Mucosa of gallbladder (tissue), 1 donor: Measurements from ENCODE around the gene RIOK3. TPM values are rescaled to one million over a fixed set of nuclear protein-coding genes. Genes with fewer than 3 reads are reported as not detected.
A peak's percentile ranks its signal among the peaks of the same experiment; 100 is the strongest.
"Not testable (repeated sequence)": the region's sequence is repeated elsewhere in the genome, so short reads cannot be mapped to it uniquely, and the experiment has no call there.

Source experiments
- DNase-seq: peaks from one replicate; pipeline ENCODE4 v3.0.0-alpha.2; 2020; ENCODE audit warnings: low spot score
- total RNA-seq: library from RNA; stranded (reverse); gene quantifications from one replicate; pipeline ENCODE4 v1.2.1, GENCODE V29; 2021
- donor health status: DM: no; HTN: no; CAD: no.

RIOK3 gene
- total RNA-seq, 1 donor from 2014 or later: 68.9 TPM

- no peak for DNase-seq
These were observed 42.8 kb downstream of the RIOK3 start for GRCh38 chr18:23495723-23496440.

- DNase-seq: no peak
These were observed 45.0 kb downstream of the RIOK3 start for GRCh38 chr18:23498117-23498516.

- peak; percentile 65 for DNase-seq
These were observed 45.8 kb downstream of the RIOK3 start for GRCh38 chr18:23498877-23499276.

- DNase-seq: no peak
These were observed 46.2 kb downstream of the RIOK3 start for GRCh38 chr18:23499291-23499781.

GRCh38 chr18:23501626-23502025 lies 48.5 kb downstream of the RIOK3 start:
- DNase-seq: no peak

DNA sequence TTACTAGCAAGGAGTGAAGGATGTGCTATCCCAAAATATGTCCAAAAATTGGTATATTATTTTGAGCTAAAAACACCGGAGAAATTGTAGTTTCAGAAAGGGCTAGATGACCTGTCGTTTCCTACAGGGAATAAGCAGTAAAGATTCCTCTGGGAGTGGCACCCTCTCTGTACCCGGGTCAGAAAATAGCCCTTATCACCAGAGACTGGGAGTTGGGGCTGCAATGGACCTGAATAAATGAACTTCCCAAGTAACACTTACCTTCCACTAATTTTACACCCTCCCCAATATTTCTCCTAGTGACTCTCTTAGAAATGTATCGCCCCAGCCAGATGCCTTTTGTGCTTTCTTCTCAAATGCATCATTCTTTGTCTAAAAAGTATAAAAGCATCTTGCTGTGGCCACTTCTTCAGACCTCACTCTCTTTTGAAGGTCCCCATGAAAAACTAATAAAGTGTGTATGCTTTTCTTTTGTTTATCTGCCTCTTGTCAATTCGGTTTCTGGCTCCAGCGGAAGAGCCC lies 49.5 kb downstream of the RIOK3 start:
- no peak for DNase-seq

DNA sequence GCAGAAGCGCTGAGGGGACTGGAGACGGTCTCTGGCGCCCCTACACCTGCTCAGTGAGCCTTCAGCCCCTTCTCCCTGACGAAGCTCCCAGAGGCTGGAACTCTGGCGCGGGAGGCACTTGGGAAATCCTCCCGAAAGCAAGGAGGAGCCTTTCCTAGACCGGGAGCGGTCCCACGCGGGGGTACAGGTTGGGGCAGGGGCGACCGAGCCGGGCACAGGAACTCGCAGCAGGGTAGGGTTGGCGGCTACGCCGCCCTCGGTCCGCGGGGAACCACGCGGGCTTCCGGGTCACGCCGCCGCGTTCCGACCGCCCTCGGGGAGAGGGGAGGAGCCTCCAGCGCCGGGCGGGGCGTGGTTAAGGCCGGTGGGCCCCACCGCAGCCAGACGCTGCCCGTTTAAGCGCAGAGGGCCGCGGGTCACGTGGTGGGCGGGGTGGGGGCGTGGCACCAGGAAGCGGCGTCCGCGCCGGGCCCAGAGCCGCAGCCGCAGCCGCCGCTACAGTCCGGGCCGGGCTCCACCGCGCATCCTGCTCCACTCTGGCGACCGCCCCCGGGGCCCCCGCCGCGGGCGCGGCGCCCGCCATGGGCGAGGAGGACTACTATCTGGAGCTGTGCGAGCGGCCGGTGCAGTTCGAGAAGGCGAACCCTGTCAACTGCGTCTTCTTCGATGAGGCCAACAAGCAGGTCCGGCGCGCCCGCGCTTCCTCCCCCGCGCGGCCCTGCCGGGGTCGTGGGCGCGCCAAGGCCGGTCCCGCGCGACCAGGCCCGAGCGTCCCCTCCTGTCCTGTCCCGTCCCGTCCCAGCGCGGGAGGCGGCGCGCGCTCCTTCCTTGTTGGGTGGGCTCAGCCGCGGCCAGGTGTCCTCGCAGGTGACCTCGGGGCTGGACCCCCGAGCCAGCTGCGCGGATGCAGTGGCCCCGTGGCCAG lies 50.2 kb downstream of the RIOK3 start, which contains the start of gene RMC1:
Gene RMC1, plus strand, starts transcription at position 474 of the 925 bp plus-strand sequence. Its CDS starts 108 bp downstream, at position 582.
- DNase-seq: peak; percentile 97

GRCh38 chr18:23503963-23504344 lies 50.9 kb downstream of the RIOK3 start:
- DNase-seq: no peak

DNA sequence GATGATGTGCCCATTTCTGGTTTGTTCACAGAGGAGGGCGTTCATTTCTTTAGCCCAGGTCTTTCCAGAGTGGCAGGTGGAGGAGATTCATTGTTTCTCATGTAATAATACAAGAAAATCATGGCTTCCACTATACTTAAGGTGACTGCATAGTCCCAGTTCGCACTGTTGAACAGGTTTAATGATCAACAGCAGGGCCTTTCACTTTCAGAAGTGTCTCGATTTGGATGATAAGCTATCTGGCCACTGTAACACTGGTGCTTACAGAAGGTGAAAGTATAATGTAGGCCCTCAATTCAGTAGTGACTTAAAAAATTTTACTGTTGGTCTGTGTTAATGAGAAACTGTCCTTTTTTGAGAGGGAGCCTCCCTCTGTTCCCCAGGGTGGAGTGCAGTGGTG lies 51.6 kb downstream of the RIOK3 start:
- no peak for DNase-seq

GRCh38 chr18:23506393-23506792 lies 53.3 kb downstream of the RIOK3 start:
- no peak for DNase-seq

DNA sequence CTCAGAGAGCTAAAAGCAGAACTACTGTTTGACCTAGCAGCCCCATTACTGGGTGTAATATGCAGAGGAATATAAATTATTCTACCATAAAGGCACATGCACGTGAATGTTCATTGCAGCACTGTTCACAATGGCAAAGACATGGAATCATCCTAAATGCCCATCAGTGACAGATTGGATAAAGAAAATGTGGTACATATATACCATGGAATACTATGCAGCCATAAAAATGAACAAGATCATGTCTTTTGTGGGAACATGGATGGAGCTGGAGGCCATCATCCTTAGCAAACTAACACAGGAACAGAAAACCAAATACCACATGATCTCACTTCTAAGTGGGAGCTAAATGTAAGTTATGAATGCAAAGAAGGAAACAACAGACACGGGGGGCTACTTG lies 57.8 kb downstream of the RIOK3 start:
- not testable (repeated sequence) for DNase-seq

GRCh38 chr18:23512216-23512615 lies 59.1 kb downstream of the RIOK3 start:
- not testable (repeated sequence) for DNase-seq

GRCh38 chr18:23512641-23513040 lies 59.6 kb downstream of the RIOK3 start:
- no peak for DNase-seq

GRCh38 chr18:23515911-23516546 lies 62.9 kb downstream of the RIOK3 start:
- DNase-seq: peak; percentile 80

GRCh38 chr18:23519734-23520133 lies 66.6 kb downstream of the RIOK3 start:
- DNase-seq: no peak

DNA sequence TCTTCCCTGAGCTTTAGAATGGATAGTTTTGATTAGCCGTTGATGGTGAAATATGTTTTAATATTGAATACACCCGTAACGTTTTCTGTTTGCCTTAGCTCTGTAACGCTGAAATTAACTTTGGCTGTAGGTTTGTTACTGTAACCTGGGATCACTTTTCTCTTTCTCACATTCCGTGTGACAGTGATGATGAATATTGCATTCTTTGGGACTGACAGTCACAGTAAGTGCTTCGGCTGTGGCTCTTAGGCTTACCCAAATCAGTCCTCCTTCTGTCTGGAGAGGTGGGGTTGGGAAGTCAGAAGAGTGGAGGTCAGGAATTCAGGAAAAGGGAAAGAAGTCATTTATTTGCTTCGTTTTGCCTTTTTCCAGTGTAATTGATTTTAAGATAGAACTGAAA lies 68.2 kb downstream of the RIOK3 start:
- DNase-seq: no peak

DNA sequence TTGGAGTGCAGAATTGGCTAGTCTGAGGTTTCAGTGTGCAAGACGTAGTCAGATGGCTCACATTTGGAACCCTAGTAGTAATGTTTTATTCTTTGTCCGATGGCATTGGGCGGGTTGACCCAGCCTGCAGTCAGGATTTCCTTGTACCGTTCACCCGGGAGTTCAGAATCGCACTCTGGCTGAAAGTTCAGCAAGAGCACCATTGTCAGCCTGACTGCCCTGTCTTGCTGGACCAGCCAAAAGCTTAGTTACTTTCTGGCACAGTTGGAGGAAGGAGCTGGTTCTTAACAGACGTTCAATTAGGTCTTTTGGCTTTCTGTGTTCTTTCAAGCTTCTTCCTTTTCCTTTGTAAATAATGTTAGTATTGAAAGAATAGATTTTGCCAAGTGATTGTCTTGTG lies 68.8 kb downstream of the RIOK3 start:
- DNase-seq: no peak

DNA sequence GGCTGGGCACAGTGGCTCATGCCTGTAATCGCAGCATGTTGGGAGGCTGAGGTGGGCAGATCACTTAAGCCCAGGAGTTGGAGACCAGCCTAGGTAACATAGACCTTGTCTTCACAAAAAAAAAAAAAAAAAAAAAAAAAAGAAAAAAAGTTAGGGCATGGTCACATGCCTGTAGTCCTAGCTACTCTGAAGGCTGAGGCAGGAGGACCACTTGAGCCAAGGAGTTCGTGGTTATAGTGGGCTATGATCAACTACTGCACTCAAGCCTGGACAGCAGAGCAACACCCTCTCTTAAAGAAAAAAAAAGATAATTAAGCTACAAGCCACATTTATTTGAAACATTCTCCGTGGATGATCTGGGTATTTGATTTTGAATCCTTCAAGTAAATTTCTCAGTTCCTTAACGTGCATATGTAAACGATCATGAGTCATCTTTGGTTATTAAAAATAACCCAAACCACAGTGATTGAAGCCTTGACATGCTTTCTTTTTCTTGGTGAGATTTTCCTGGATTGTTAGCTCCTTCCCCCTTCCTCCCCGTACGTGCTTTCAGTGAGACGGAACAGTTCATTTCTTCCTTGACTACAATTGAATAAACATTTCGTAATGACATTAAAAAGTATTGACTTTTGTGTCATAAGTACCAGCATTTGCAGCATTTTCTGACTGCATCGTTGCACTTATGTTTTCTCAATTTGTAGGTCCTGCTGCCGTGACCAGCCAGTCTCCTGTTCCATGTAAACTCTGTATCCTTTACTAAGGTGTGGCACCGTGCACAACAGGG lies 70.5 kb downstream of the RIOK3 start:
- DNase-seq: no peak

DNA sequence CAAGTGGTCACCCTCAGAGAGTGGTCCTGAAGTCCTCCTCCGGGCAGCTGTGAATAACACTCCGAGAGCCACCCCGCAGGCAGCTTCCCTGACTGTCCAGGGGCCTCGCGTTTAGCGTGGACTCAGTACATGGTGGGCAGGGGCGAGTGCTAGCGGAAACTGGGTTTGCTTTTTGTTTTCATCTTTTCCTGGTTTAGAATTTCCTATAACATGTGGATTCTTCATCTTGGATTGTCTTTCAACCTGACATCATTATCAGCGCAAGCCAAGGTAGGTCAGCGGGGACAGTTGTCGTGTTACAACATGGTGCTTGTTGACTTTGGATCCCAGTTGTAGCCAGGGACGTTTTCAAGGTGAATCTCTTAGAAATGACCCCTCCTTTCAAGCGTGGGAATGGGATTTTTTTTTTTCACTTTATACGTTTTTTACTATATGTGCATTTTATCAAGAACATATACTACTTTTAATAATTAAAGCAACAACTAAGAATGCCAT lies 71.2 kb downstream of the RIOK3 start:
- no peak for DNase-seq

DNA sequence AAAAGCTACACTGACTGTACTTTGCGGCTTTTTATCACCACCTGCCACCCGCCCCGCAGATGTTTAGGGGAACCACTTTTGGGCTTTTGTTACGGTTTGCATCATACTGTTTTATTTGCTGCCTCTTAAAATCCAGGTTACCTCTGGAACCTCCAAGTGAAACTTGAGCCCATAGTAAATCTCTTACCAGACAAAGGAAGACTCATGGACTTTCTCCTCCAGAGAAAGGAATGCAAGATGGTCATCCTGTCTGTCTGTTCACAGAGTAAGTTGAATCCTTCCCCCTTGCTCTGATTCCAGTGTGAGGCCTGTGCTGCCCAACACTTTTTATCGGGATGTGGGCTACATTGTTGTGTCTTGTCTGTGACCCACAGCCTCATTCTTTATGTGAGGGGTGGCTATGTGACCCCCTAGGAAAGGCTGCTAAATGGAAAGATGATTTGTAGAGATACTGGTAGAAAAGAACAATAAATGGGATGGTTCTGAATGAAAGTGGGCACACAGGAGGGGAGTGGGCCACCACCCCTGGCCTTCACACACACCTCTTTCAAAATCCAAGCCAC lies 73.5 kb downstream of the RIOK3 start:
- DNase-seq: no peak
